Measurements from ENCODE around the gene HLA-DQB1. TPM values are rescaled to one million over a fixed set of nuclear protein-coding genes. Genes with fewer than 3 reads are reported as not detected.
"Not testable (repeated sequence)": the region's sequence is repeated elsewhere in the genome, so short reads cannot be mapped to it uniquely, and the experiment has no call there.

Gene HLA-DQB1
- total RNA-seq, 2 donors from 2014 or later: 15.7 to 16.2 TPM

DNA sequence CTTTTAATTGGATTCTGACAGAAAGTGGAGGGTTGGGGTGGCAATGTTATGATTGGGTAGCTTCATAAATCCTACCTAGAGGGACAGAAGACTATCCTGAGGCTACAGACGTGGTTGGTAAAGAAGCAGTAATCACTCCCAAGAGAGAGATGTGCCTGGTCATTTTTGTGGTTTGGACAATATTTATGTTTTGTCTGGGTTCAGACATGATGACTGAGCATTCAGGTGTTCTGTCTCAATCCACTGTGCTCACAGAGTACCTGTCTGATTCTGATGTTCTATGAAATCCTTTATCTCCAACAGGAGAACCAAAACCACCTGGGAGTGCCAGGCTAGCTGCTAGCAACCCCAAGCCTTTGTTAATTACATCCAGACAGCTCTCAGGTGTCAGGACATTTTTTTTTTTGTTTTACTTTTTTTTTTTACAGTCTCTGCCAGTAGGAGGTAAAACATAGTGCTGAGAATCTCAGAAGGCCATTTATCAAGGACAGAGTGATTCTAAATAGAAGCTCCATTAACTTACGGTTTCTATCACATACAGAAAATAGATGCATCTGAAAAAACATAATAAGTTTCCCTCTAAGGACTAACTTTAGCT lies 30.8 kb downstream of the HLA-DQB1 start:
- H3K4me1 Mint-ChIP-seq: peaks cover 7% of the 10 kb centered on the region
- H3K36me3 Mint-ChIP-seq (ENCODE audit: low read depth): no peaks in the 10 kb centered on the region
- H3K4me3 Mint-ChIP-seq: no peak overlapping the region
- no peak overlapping the region for H3K27ac Mint-ChIP-seq
- H3K9me3 ChIP-seq (ENCODE audit: control insufficient read depth, low read length, poor library complexity, severe bottlenecking): no peaks in the 10 kb centered on the region
- ATAC-seq (no peak), DNase-seq (no peak)
- H3K27me3 Mint-ChIP-seq: no peaks in the 10 kb centered on the region

DNA sequence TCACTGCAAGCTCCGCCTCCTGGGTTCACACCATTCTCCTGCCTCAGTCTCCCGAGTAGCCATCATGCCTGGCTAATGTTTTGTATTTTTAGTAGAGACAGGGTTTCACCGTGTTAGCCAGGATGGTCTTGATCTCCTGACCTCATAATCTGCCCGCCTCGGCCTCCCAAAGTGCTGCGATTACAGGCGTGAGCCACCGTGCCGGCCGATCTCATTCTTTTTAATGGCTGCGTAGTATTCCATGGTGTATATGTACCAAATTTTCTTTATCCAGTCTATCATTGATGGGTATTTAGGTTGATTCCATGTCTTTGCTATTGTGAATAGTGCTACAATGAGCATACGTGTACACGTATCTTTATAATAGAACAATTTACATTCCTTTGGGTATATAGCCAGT lies 36.7 kb downstream of the HLA-DQB1 start:
- H3K36me3 Mint-ChIP-seq (ENCODE audit: low read depth); ATAC-seq; H3K27me3 Mint-ChIP-seq; H3K4me3 Mint-ChIP-seq; H3K27ac Mint-ChIP-seq; H3K9me3 ChIP-seq (ENCODE audit: control insufficient read depth, low read length, poor library complexity, severe bottlenecking); DNase-seq: not testable (repeated sequence)
- H3K4me1 Mint-ChIP-seq: peaks cover 24% of the 10 kb centered on the region

DNA sequence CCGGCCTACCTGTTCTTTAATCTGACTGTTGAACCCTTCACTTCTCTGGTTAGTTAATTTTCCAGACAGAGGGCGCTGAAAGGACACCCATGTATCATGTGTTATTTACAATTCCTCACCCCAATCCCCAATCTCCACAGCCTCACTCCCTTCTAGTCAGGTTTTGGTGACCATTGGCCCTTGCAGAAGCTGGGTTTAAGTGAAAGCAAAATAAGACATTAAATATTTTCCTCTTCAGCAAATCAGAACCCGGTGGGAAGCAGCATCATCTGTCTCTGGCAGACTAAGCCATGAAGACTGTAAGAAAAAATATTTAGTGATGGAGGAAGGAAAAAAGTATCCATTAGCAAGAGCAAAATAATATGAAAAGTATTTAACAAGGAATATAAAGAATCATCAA lies 38.6 kb downstream of the HLA-DQB1 start:
- no peaks in the 10 kb centered on the region for H3K27me3 Mint-ChIP-seq
- peak overlapping the region; percentile 85 for H3K27ac Mint-ChIP-seq
- no peaks in the 10 kb centered on the region for H3K36me3 Mint-ChIP-seq (ENCODE audit: low read depth)
- no peak for ATAC-seq
- peak overlapping the region; percentile 39 for H3K4me3 Mint-ChIP-seq
- H3K9me3 ChIP-seq (ENCODE audit: control insufficient read depth, low read length, poor library complexity, severe bottlenecking): no peaks in the 10 kb centered on the region
- DNase-seq: peak in 1 of 3 donors; percentile 17
- H3K4me1 Mint-ChIP-seq: peaks cover 33% of the 10 kb centered on the region

DNA sequence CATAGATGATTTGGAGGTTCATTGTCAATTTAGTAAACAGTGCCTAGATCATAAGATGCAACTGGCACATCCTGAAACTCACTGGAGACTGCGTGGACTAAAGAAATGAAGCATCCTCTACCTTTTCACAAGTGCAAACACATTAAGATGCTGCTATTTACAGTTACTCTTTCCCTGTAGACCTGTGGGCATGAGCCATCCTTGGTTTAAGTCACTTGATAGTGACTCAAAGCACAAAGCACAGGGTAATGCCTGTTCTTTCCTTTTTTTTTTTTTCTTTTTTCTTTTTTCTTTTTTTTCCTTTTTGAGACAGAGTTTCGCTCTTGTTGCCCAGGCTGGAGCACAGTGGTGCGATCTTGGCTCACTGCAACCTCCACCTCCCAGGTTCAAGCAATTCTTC lies 39.2 kb downstream of the HLA-DQB1 start:
- no peak for DNase-seq
- peak overlapping the region; percentile 85 for H3K27ac Mint-ChIP-seq

DNA sequence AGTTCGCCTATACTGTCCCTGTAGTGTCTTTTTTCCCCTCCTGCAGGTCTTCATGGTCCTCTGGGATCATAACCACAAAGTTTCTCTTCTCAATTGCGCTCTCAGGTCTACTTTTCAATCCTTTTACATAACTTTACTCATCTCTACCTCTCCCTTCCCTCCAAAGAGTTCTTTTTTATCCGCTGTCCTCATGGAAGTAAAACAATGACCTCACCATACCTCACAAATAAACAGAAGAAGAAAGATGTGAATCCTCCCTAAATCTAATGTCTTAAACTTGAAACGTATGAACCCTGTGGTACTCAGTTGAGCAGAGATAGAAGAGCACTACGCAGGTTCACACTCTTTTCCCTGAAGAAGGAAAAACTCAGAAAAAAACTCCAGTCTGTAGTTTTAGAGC lies 41.3 kb downstream of the HLA-DQB1 start:
- Mint-ChIP-seq H3K4me3 (no peak overlapping the region), H3K36me3 (ENCODE audit: low read depth) (no peaks in the 10 kb centered on the region), H3K27me3 (no peaks in the 10 kb centered on the region), H3K4me1 (peaks cover 40% of the 10 kb centered on the region), H3K27ac (peak overlapping the region; percentile 91)
- ATAC-seq (no peak), DNase-seq (no peak)
- H3K9me3 ChIP-seq (ENCODE audit: control insufficient read depth, low read length, poor library complexity, severe bottlenecking): no peaks in the 10 kb centered on the region

More for the DNA sequence above, 39.2 kb downstream of the HLA-DQB1 start:
- no peaks in the 10 kb centered on the region for H3K27me3 Mint-ChIP-seq
- H3K4me1 Mint-ChIP-seq: peaks cover 38% of the 10 kb centered on the region
- no peak for ATAC-seq
- H3K36me3 Mint-ChIP-seq (ENCODE audit: low read depth): no peaks in the 10 kb centered on the region
- no peaks in the 10 kb centered on the region for H3K9me3 ChIP-seq (ENCODE audit: control insufficient read depth, low read length, poor library complexity, severe bottlenecking)
- H3K4me3 Mint-ChIP-seq: no peak overlapping the region

DNA sequence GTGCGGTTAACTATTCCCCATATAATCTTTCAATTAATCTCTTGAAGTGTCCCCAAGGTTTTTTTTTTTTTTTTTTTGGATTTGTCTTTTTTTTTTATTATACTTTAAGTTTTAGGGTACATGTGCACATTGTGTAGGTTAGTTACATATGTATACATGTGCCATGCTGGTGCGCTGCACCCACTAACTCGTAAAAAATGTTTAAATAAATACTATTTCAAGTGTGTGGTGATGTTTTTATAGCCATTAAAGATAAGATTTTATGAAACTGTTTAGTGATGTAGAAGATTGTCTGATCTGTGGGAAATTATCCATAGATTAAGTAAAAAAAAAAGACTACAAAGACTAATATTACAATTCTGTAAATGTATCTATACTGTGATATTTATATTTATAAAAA lies 41.9 kb downstream of the HLA-DQB1 start:
- no peaks in the 10 kb centered on the region for H3K9me3 ChIP-seq (ENCODE audit: control insufficient read depth, low read length, poor library complexity, severe bottlenecking)
- no peak for DNase-seq
- H3K27ac Mint-ChIP-seq: peak overlapping the region; percentile 91
- no peak for ATAC-seq
- peaks cover 40% of the 10 kb centered on the region for H3K4me1 Mint-ChIP-seq
- H3K27me3 Mint-ChIP-seq: no peaks in the 10 kb centered on the region
- no peaks in the 10 kb centered on the region for H3K36me3 Mint-ChIP-seq (ENCODE audit: low read depth)
- H3K4me3 Mint-ChIP-seq: no peak overlapping the region

DNA sequence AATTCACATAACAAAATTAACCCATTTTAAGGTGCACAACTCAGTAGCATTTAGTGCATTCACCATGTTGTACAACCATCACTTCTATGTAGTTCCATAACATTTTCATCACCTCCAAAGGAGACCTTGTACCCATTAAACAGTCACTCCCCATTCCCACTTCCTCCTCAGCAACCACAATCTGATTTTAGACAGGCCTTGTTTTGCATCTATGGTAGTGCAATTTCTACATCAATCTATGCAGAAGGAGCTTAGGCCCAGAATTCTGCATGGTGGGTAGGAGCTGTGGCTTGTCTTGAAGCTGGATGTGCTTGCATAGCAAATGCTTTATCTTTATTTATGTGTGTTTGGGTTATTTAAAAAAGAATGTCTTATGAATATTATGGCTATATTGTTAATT lies 42.8 kb downstream of the HLA-DQB1 start:
- H3K9me3 ChIP-seq (ENCODE audit: control insufficient read depth, low read length, poor library complexity, severe bottlenecking): no peaks in the 10 kb centered on the region
- peak overlapping the region; percentile 91 for H3K27ac Mint-ChIP-seq
- no peak for DNase-seq
- peak overlapping the region; percentile 52 for H3K4me3 Mint-ChIP-seq
- ATAC-seq: peak; percentile 2
- no peaks in the 10 kb centered on the region for H3K36me3 Mint-ChIP-seq (ENCODE audit: low read depth)
- H3K4me1 Mint-ChIP-seq: peaks cover 40% of the 10 kb centered on the region
- no peaks in the 10 kb centered on the region for H3K27me3 Mint-ChIP-seq

DNA sequence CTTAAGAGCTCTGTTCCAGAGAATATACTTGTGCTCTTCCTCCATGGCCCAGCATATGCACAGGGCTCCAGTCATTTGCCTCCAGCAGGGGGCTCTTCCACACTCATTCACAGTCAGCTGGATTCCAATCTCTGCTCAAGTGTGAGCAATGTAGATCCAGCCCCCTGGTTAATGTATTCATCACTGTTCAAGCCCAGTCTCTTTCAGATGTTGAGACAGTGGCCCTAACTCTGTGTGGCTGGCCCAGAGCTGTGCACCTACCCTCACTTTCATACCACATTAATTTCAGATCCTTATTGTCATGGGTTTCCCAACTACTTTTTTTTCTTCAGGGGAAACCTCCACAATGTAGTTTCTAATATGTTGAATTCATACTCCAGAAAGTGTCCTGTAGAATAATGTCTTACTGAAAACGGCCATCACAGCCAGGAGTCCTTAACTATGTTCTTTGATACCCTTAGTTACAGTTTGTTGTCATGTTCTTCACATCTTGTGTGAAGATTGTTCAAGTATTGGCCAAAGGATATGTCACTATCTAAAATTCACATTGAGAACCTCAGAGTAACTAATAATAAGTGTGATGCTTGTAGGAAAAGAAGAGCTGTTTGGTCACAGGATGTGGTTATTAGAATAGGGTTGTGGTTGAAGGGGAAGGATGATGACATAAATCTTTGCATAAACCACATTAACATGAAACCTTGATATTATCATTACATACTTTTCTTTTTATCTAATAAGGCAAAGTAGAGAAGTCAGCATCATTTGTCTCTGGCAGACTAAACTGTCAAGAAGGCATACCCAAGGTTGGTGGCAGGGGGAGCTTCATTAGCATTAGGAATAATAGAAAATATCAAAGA lies 43.7 kb downstream of the HLA-DQB1 start:
- peak overlapping the region; percentile 74 for H3K4me3 Mint-ChIP-seq
- peak; percentile 86 for ATAC-seq
- H3K4me1 Mint-ChIP-seq: peaks cover 34% of the 10 kb centered on the region
- no peaks in the 10 kb centered on the region for H3K27me3 Mint-ChIP-seq
- peak in 2 of 3 donors; percentile 13 to 16 for DNase-seq
- H3K27ac Mint-ChIP-seq: peak overlapping the region; percentile 91
- no peaks in the 10 kb centered on the region for H3K36me3 Mint-ChIP-seq (ENCODE audit: low read depth)
- H3K9me3 ChIP-seq (ENCODE audit: control insufficient read depth, low read length, poor library complexity, severe bottlenecking): no peaks in the 10 kb centered on the region

DNA sequence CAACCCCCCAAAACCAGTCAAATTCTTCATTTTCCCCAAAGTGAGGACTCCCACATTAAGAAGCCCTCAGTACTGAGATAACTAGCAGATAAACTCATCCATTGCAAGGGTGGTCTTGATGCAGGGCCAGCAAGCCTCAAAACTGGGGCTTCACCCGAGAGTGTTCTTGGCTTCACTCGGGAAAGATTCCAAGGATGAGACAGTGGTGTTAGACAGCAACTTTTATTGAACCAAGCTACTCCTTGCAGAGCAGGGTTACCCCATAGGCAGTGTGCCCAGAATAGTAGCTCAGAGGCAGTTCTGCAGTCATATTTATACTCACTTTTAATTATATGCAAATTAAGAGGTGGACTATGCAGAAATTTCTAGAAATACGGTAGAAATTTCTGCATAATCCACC lies 45.1 kb downstream of the HLA-DQB1 start:
- Mint-ChIP-seq H3K27me3 (no peaks in the 10 kb centered on the region), H3K27ac (peak overlapping the region; percentile 91), H3K36me3 (ENCODE audit: low read depth) (no peaks in the 10 kb centered on the region), H3K4me1 (peaks cover 30% of the 10 kb centered on the region), H3K4me3 (no peak overlapping the region)
- DNase-seq: no peak
- ATAC-seq: no peak
- no peaks in the 10 kb centered on the region for H3K9me3 ChIP-seq (ENCODE audit: control insufficient read depth, low read length, poor library complexity, severe bottlenecking)

DNA sequence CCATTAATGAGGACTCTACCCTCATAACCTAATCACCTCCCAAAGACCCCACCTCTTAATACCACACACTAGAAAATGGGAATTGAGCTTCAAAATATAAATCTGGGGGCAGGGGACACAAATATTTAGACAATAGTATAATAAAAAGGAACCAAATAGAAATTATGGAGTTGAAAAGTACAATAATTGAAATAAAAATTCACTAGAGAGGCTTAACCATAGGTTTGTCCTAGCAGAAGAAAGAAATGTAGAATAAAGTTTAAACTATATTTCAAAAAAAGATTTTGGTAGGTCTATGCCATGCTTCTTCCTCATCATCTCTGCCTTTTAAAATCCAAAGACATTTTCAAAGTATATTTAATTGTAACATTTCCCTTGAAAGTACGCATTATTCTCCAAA lies 48.7 kb downstream of the HLA-DQB1 start:
- Mint-ChIP-seq H3K4me3 (no peak overlapping the region), H3K27ac (no peak overlapping the region), H3K36me3 (ENCODE audit: low read depth) (peaks cover 2% of the 10 kb centered on the region), H3K4me1 (peaks cover 8% of the 10 kb centered on the region), H3K27me3 (no peaks in the 10 kb centered on the region)
- no peak for ATAC-seq
- H3K9me3 ChIP-seq (ENCODE audit: control insufficient read depth, low read length, poor library complexity, severe bottlenecking): no peaks in the 10 kb centered on the region
- no peak for DNase-seq

DNA sequence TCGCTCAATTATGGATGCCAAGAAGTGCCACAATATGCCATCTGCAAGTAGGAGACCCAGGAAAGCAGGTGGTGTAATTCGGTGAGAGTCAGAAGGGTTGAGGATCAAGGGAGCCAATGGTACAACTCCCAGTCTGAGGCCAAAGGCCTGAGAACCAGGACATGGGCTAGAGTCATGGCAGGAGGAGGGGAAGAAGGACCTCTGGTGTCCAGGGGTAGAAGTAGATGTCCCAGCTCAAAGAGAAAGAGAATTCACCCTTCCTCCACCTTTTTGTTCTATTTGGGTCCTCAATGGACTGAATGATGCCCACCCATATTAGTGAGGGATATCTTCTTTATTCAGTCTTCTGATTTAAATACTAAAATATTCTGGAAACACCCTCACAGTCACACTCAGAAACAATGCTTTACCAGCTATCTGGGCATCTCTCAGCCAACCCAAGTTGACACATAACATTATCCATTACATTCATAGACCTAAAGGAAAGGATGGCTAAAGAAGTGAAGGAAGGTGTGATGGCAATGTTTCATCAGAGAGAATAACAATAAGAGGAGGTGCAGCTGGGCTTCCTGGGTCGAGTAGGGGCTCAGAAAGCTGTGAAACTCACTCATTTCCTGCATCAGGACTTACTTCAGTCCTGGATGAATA lies 50.4 kb downstream of the HLA-DQB1 start:
- Mint-ChIP-seq H3K4me1 (peaks cover 5% of the 10 kb centered on the region), H3K36me3 (ENCODE audit: low read depth) (peaks cover 2% of the 10 kb centered on the region), H3K27ac (no peak overlapping the region), H3K27me3 (no peaks in the 10 kb centered on the region), H3K4me3 (no peak overlapping the region)
- no peaks in the 10 kb centered on the region for H3K9me3 ChIP-seq (ENCODE audit: control insufficient read depth, low read length, poor library complexity, severe bottlenecking)
- DNase-seq: no peak
- no peak for ATAC-seq

DNA sequence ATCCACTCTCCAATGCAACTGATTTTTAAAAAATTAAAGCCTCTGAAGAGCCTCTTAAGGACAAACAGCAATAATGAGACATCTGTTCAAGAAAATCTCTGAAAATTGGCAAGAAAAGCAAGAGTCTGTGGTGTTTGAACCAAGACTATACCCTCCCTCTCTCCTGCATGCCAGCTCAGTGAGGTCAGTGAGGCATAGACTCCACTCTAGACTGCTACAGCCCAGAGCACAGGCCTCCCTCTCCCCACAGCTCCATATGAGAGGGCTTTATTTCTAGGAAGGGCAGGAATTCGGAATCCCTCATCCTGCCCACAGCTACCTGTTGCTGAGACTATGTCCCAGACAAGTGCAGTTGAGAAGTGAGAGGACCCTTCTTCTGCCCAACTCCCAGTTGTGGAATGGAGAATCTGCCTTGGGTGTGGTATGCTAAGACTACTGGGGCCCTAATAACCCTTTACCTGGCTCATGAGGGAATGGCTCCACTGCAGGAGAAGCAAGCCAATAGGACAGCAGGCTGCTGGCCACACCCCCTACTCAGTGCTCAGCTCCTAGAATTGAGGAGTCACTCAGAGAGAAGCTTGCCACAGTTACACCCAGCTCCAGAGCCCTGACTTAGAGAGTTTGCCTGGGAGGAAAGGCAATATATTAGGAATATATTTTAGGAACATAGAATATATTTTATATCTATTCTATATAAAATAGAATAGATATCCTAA lies 51.9 kb downstream of the HLA-DQB1 start:
- ATAC-seq (no peak), DNase-seq (no peak)
- Mint-ChIP-seq H3K27ac (no peak overlapping the region), H3K4me1 (peaks cover 5% of the 10 kb centered on the region), H3K27me3 (no peaks in the 10 kb centered on the region), H3K4me3 (no peak overlapping the region), H3K36me3 (ENCODE audit: low read depth) (peaks cover 2% of the 10 kb centered on the region)
- H3K9me3 ChIP-seq (ENCODE audit: control insufficient read depth, low read length, poor library complexity, severe bottlenecking): no peaks in the 10 kb centered on the region

DNA sequence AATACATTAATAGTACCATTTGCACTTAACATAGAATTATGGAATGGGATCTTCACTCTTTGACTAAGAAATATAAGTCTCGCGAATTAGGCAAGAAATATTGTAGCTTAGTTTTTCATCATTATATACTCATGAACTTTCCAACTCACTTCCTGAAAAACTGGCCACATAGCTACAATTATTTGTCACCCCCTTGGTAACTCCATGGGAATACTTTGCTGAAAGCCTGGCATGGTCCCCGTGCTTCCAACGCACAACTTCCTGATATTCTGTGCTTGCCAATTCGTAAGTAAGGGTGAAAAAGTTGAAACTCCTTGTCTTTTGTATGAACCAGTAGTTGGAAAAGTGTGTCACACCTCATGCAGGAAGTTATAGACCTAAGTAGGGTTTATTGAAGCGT lies 53.0 kb downstream of the HLA-DQB1 start:
- no peaks in the 10 kb centered on the region for H3K9me3 ChIP-seq (ENCODE audit: control insufficient read depth, low read length, poor library complexity, severe bottlenecking)
- Mint-ChIP-seq H3K27ac (no peak overlapping the region), H3K4me3 (no peak overlapping the region), H3K36me3 (ENCODE audit: low read depth) (peaks cover 2% of the 10 kb centered on the region), H3K27me3 (no peaks in the 10 kb centered on the region), H3K4me1 (peaks cover 5% of the 10 kb centered on the region)
- ATAC-seq (no peak), DNase-seq (no peak)

Data from T-helper 17 cell (primary cell).